Suprapubic skin (tissue), 4 donors: ENCODE data around the gene KCNK17. TPM values are rescaled to one million over a fixed set of nuclear protein-coding genes. Genes with fewer than 3 reads are reported as not detected.

Experiments used
- DNase-seq, 2 donors: peaks; one replicate each; pipeline ENCODE4 v3.0.0-alpha.2; 2019; ENCODE audit warnings: low spot score in 2 of 2
- H3K27ac ChIP-seq: fragments of 200-600 bp; sonication (generic); one replicate; pipeline ENCODE4 v1.5.1; 2019
- H3K27me3 ChIP-seq: fragments of 200-600 bp; sonication (generic); one replicate; pipeline ENCODE4 v1.5.1; 2019
- H3K36me3 ChIP-seq: fragments of 200-600 bp; sonication (generic); one replicate; pipeline ENCODE4 v1.5.1; 2019
- H3K4me1 ChIP-seq: fragments of 200-600 bp; sonication (generic); one replicate; pipeline ENCODE4 v1.5.1; 2019
- H3K4me3 ChIP-seq: fragments of 200-600 bp; sonication (generic); one replicate; pipeline ENCODE4 v1.5.1; 2019; ENCODE audit warnings: mild to moderate bottlenecking
- H3K9me3 ChIP-seq: fragments of 200-600 bp; sonication (generic); one replicate; pipeline ENCODE4 v1.5.1; 2019
- EP300 ChIP-seq: sonication (generic); formaldehyde crosslinking; IDR thresholded peaks from one replicate; pipeline ENCODE4 v1.6.1; 2017; ENCODE audit warnings: antibody characterized with exemption
- POLR2A ChIP-seq, 2 donors: fragments of 450-650 bp; IDR thresholded peaks; one replicate each; pipeline ENCODE4 v1.6.1; 2017; ENCODE audit warnings: antibody characterized with exemption in 2 of 2, mild to moderate bottlenecking in 2 of 2, moderate library complexity in 2 of 2
- POLR2AphosphoS5 ChIP-seq, 3 donors: sonication (generic); formaldehyde crosslinking; IDR thresholded peaks; one replicate each; pipeline ENCODE4 v1.6.1; 2017; ENCODE audit warnings: antibody characterized with exemption in 3 of 3
- WGBS: methylation state at CpG from one replicate; pipeline ENCODE4 v1.1.5; 2018; 5-methylcytosine and 5-hydroxymethylcytosine counted together
- total RNA-seq, 4 donors: library from RNA; depleted of rRNA; stranded (reverse); fragments of >200 nt; gene quantifications; one replicate each; pipeline ENCODE4 v1.1.0, GENCODE V29; 2016
- TF ChIP-seq, protein P1 (sequence below), 2 donors: fragments of 200-600 bp in 1 of 2; fragments of 450-650 bp in 1 of 2; sonication (generic) in 1 of 2; IDR thresholded peaks; one replicate each; pipeline ENCODE4 v1.5.1; 2016 to 2019; ENCODE audit warnings: antibody characterized with exemption in 2 of 2, mild to moderate bottlenecking in 1 of 2, moderate library complexity in 1 of 2

KCNK17 gene
- total RNA-seq, 4 donors from 2014 or later = not detected

DNA sequence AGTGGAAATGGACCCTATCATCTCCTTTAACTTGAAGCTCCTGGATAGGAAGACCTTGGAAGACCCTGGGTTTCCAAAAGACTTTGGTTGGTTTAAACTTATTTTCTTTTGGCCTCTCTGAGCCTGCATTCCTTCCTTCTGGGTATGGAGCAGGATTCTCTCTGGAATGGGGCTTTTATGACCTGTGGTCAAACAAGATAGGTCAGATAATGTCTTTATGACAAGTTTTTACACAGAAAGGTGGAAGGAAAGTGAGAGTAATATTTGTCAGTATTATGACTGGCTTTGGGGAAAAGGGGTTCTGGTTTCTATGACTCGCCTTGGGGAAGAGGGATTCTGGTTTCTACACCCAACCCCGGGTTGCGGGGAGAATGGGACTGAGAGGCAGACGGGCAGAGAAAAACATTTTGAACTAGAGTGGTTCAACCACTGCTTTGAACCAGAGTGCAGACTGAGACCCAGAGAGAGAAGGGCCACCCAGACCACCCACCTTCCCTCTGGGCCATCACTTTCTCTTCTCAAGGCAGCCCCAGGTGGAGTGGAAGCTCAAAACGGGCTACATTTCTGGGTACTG is 47.4 kb downstream of the KCNK17 start:
- Histone ChIP-seq H3K27me3 (peaks cover 2% of the 10 kb centered on the region), H3K9me3 (no peaks in the 10 kb centered on the region), H3K4me1 (peaks cover 9% of the 10 kb centered on the region), H3K36me3 (no peaks in the 10 kb centered on the region), H3K27ac (no peak overlapping the region), H3K4me3 (no peak overlapping the region)
- no peak for DNase-seq
- TF ChIP-seq EP300 = no peak
- no peak for TF ChIP-seq POLR2A (IDR thresholded peaks at IDR 0.05)
- TF ChIP-seq POLR2AphosphoS5 (IDR thresholded peaks at IDR 0.05) = no peak
- TF ChIP-seq, protein P1, sequence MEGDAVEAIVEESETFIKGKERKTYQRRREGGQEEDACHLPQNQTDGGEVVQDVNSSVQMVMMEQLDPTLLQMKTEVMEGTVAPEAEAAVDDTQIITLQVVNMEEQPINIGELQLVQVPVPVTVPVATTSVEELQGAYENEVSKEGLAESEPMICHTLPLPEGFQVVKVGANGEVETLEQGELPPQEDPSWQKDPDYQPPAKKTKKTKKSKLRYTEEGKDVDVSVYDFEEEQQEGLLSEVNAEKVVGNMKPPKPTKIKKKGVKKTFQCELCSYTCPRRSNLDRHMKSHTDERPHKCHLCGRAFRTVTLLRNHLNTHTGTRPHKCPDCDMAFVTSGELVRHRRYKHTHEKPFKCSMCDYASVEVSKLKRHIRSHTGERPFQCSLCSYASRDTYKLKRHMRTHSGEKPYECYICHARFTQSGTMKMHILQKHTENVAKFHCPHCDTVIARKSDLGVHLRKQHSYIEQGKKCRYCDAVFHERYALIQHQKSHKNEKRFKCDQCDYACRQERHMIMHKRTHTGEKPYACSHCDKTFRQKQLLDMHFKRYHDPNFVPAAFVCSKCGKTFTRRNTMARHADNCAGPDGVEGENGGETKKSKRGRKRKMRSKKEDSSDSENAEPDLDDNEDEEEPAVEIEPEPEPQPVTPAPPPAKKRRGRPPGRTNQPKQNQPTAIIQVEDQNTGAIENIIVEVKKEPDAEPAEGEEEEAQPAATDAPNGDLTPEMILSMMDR (IDR thresholded peaks at IDR 0.05) = no peak
- WGBS = 80% methylated on average over 5 of the region's 5 CpGs

DNA sequence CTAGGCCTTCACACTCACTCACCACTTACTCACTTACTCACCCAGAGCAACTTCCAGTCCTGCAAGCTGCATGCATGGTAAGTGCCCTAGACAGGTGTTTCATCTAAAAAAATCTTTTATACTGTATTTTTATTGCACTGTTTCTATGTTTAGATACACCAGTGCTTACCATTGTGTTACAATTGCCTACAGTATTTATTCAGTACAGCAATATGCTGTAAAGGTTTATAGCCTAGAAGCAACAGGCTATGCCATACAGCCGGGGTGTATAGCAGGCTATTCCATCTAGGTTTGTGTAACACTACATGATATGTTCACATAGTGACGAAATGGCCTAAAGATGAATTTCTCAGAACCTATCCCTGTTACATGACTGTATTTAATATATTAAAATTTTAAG is 47.8 kb downstream of the KCNK17 start:
- Histone ChIP-seq H3K9me3 (no peaks in the 10 kb centered on the region), H3K4me1 (peaks cover 9% of the 10 kb centered on the region)
- no peak for DNase-seq

DNA sequence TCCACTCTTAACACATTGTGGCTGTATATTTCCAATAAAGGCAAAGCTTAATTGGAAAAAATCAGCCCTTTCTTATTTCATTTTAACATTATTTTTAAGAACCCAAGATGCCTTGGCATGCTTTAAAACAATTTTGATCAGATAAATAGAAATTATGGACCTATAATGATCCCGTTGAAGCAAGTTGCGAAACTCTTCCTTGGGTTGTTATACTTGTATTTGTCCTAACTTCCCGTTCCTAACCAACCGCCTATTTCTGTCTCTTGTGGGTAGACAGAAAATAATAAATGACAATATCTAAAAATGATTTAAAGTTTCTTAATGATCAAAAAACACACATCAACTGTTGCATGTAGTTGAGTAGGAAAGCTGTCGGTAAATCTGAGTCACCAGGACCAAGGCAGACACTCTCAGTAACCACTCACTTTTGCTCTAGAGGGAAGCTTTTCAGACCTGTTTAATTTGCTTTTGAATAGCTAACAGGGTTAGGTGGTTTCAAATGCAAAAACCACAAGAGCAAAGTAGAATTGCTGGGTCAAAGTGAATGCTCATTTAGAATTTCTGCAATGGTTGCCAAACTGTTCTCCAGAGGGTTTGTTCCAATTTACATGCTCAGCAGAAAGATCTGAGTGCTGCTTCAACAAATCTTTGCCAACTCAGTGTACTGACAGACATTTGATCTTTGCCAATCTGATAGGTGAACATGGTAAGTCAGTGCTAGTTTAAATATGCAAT is 50.7 kb downstream of the KCNK17 start:
- 28% methylated on average over 5 of the region's 5 CpGs for WGBS
- Histone ChIP-seq H3K4me1 (peaks cover 9% of the 10 kb centered on the region), H3K27ac (no peak overlapping the region), H3K4me3 (no peak overlapping the region), H3K36me3 (no peaks in the 10 kb centered on the region), H3K9me3 (no peaks in the 10 kb centered on the region), H3K27me3 (peaks cover 30% of the 10 kb centered on the region)
- DNase-seq = no peak
- TF ChIP-seq EP300 = no peak
- TF ChIP-seq, protein P1 (IDR thresholded peaks at IDR 0.05) = no peak

More for the DNA sequence above, 47.8 kb downstream of the KCNK17 start:
- H3K27ac ChIP-seq = no peak overlapping the region
- H3K27me3 ChIP-seq = peaks cover 7% of the 10 kb centered on the region
- TF ChIP-seq, protein P1 (IDR thresholded peaks at IDR 0.05) = no peak
- TF ChIP-seq EP300 = no peak
- TF ChIP-seq POLR2A (IDR thresholded peaks at IDR 0.05) = no peak
- TF ChIP-seq POLR2AphosphoS5 (IDR thresholded peaks at IDR 0.05) = no peak
- H3K36me3 ChIP-seq = no peaks in the 10 kb centered on the region
- no peak overlapping the region for H3K4me3 ChIP-seq
- 86% methylated on average over 2 of the region's 2 CpGs for WGBS

DNA sequence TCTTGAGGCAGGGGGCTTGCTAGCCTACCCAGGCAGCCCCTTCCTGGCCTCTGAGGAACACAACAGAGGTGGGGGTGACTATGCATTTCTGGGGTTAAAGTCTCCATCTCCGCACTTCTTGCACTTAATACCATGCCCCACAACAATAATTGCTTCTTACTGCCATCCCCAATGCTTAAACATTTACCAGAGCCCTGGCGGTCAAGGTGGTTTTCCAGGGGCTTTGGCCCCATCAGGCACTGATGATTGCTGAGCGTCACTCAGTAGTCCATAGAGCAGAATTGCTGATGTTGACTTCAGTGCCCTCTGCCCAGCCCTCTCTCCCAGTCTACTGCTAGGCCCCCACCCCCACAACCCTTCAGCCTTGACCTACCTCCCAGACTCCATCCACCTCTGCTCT is 52.5 kb downstream of the KCNK17 start:
- DNase-seq = no peak
- H3K27me3 ChIP-seq = peaks cover 30% of the 10 kb centered on the region
- no peak overlapping the region for H3K27ac ChIP-seq
- TF ChIP-seq POLR2A (IDR thresholded peaks at IDR 0.05) = no peak
- WGBS = 83% methylated on average over 3 of the region's 3 CpGs
- no peak overlapping the region for H3K4me3 ChIP-seq
- no peaks in the 10 kb centered on the region for H3K36me3 ChIP-seq
- H3K4me1 ChIP-seq = peaks cover 9% of the 10 kb centered on the region
- H3K9me3 ChIP-seq = no peaks in the 10 kb centered on the region

DNA sequence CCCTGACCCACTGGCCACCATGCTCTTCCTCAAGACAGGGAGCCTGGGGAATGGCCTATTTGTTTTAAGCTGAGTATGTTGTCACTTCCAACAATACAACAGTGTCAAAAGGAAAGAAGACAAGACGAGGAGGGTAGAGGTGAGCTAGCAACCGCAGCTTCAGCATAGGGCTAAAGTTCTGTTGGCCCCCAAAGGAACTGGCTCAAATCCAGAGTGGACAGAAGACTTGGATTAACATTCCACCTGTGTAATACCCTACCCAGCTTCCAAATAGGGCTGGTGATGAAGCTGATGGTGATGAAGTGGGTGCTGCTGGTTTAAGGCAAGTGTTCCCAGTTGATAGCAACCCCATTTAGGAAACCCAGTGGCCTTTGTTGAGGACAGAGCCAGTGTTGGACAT is 53.3 kb downstream of the KCNK17 start:
- TF ChIP-seq POLR2AphosphoS5 (IDR thresholded peaks at IDR 0.05) = no peak
- TF ChIP-seq, protein P1 (IDR thresholded peaks at IDR 0.05) = no peak
- TF ChIP-seq POLR2A (IDR thresholded peaks at IDR 0.05) = no peak
- no peak for TF ChIP-seq EP300
- DNase-seq = no peak
- Histone ChIP-seq H3K36me3 (no peaks in the 10 kb centered on the region), H3K4me1 (peaks cover 9% of the 10 kb centered on the region), H3K27me3 (peaks cover 30% of the 10 kb centered on the region), H3K27ac (no peak overlapping the region), H3K9me3 (no peaks in the 10 kb centered on the region), H3K4me3 (no peak overlapping the region)
- WGBS = 89% methylated on average over 2 of the region's 2 CpGs
